Glomerular visceral epithelial cell (primary cell): Measurements from ENCODE around the gene CDK5RAP2.

Experiments
- DNase-seq: peaks from one replicate; pipeline ENCODE4 v3.0.0-alpha.2; 2016; ENCODE audit errors: extremely low spot score

Gene CDK5RAP2

DNA sequence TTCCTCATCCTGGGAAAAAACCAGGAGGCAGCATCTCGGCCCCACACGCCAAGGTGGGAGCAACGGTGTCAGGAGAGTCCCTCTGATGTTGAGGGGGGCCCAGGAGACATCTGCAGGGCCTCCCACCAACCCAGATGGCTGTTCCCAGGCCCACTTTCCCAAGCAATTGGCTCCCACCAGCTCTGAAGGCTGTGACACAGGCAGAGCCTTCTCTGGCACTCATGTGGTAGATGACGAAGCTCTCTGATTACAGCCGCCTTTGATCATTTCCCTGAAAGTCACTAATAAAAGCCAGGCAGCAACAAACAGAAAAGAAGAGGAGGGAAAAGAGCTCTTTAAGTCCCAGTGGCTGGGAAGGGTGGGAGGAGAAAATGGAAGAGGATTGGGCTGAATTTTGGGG is 226.5 kb downstream of the CDK5RAP2 start:
- DNase-seq, result no peak

DNA sequence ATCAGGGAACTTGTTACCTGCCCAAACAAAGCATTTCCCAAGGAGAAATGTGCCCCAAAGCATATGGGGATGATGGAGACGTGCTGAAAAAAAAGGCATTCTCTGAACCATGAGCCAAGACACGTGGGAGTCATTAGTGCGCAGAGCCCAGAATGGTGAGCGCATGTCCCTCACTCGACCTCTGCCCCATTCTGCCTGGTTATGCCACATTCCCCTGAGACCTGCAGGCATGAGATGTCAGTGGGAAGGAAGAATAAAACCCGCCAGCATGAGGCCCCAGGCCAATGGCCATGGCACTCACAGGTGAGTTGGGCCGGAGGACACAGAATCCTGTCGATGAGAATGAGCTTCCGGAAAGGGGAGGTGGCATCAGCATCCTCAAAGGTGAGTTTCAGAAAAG is 228.9 kb downstream of the CDK5RAP2 start:
- DNase-seq, result no peak

DNA sequence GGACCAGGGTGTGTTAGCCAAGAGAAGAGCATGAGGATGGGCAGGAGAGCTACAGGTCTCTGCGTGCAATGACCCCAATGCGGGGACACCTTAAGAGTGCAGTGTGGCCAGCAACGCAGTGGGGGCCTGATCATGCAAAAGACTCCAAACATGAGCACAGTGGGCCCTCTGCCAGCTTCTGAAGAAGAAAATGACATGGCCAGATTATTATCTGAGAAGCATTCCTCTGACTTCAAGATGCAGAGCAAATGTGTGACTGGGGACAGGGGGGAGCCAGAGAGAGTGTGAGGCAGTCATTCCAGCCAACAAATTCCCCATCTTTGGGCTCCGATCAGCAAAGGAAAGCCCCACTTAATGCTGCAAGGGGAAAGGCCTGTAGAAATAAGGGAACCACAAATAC is 229.4 kb downstream of the CDK5RAP2 start:
- no peak for DNase-seq

DNA sequence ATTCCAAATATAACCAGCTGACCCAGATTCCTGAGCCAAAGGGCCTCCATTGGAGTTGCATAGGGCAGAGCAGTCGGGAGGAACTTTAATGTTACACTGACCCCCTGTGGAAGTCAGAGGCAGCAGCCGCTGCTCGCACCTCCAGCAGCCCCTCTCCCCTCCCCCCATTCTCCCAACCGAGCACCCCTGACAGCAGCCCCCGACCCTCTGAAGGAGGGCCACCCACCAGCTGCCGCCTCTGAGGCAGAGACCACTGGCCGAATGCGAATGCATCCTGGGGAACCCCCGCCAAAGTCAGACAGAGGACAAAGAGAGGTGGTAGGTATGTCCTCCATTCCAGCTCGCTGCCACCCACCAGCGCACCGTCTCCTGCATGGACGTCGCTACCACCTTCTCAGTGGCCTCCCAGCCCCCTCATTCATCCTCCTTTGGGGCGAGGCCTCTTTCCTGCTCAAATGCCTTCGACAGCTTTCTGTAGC is 231.0 kb downstream of the CDK5RAP2 start:
- peak; percentile 49 for DNase-seq

DNA sequence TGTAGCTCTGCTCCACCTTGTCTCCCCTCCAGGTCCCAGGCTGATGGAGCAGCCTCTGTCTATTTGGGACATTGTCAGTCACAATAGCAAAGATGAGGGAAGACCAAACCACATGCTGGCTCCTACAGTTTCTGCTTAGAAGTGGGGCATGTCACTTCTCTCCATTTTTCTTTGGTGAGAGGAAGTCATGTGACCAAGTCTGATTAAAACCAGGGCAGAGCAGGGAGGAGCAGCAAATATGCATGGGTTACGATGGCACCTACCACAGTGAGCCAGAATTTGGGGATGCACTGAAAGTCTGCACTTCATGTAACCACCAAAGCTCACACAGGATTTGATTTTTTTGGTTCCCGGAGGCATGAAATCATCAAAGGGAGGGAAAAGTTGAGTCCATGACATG is 234.6 kb downstream of the CDK5RAP2 start:
- DNase-seq, result no peak

DNA sequence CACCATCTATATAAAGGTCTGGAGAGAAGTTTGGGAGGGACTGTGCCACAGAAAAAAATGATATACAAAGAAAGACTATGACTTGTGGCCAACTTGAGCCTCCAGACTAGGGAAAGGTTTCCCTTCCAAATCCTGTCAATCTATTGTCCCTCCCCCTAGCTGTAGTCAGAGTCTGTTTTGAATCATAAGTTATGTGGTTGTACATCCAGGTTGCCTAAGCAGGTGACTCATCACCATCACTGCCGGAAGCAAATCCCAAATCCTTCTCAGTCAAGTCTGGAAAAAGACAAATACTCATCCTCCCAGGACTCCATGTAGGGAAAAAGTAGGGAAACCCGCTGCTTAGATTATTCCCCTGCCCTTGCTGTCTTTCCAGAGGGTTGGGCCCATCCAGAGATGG is 235.7 kb downstream of the CDK5RAP2 start:
- DNase-seq, result peak; percentile 73

DNA sequence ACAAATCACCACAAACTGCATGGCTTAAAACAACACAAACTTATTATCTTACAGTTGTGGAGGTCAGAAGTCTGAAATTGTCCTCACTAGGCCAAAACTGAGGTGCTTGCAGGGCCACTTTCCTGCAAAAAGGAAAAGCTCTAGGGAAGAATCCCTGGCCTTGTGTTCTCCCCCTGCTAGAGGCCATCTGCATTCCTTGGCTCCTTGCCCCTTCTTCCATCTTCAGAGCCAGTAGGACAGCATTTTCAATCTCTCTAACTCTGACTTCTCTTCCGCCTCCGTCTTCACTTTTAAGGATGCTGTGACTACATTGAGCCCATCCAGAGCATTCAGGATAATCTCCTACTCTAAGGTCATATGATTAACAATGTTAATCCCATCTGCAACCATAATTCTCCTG is 236.6 kb downstream of the CDK5RAP2 start:
- no peak for DNase-seq
